ACC112 (cell line): ENCODE measurements around the gene RNU6-8.

Source experiments
- H2AFZ ChIP-seq: fragments of 200-600 bp; sonication (generic); one replicate; pipeline ENCODE4 v1.6.0; 2017; ENCODE audit warnings: antibody characterized with exemption, low read length; ENCODE audit not compliant: unreplicated experiment
- H3K27ac ChIP-seq: fragments of 200-600 bp; sonication (generic); 2 replicates; pipeline ENCODE4 v1.5.1; 2014; ENCODE audit warnings: low read depth, mild to moderate bottlenecking, antibody characterized with exemption, low read length, moderate library complexity
- H3K27me3 ChIP-seq: fragments of 200-600 bp; sonication (generic); 2 replicates; pipeline ENCODE4 v1.6.1; 2014; ENCODE audit warnings: mild to moderate bottlenecking, antibody characterized with exemption, low read length, moderate library complexity, mixed read lengths; ENCODE audit not compliant: insufficient read depth
- H3K36me3 ChIP-seq: fragments of 200-600 bp; sonication (generic); 2 replicates; pipeline ENCODE4 v1.6.1; 2016; ENCODE audit warnings: mild to moderate bottlenecking, antibody characterized with exemption, low read length, moderate library complexity, mixed read lengths; ENCODE audit not compliant: insufficient read depth
- H3K4me1 ChIP-seq: fragments of 200-600 bp; sonication (generic); one replicate; pipeline ENCODE4 v1.6.1; 2016; ENCODE audit warnings: low read length, mixed read lengths; ENCODE audit not compliant: insufficient read depth, unreplicated experiment, control insufficient read depth
- H3K4me3 ChIP-seq: fragments of 200-600 bp; sonication (generic); 2 replicates; pipeline ENCODE4 v1.5.1; 2014; ENCODE audit warnings: mild to moderate bottlenecking, low read depth, low read length
- H3K79me2 ChIP-seq: fragments of 200-600 bp; sonication (generic); one replicate; pipeline ENCODE4 v1.6.0; 2016; ENCODE audit warnings: low read length; ENCODE audit not compliant: control insufficient read depth, unreplicated experiment, insufficient read depth

Gene RNU6-8

DNA sequence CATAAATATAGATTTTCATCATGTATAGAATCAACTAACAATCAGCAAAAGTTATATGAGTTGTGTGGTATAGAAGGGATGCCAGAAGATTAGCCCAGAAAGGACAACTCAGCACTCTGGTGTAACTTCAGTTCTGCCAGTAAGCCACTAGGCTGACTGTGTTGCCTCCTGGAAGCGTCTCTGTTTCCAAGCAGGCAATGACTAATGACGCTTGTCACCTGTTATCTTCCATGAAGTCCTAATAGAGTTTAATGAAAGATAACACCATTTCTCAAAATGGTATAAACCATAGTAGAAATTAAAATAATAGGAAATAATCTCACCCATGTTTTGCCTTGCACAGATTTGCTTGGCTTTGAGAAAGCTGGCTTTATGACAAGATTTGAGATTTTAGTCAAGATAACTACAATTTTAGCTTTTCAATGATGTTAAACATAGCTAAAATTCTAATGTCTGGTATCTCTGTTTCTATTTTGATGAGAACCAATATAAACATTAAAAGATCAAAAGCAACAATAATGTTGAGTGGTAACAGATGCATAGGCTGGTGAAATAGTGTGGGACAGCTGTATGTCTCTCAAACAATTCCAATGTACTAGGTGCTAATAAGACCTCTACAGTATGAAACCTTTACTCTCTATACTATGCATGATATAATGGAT, 10.2 kb downstream of the RNU6-8 start:
- no peaks in the 10 kb centered on the region for H3K36me3 ChIP-seq
- H3K4me3 ChIP-seq, result no peak overlapping the region
- H3K4me1 ChIP-seq, result no peaks in the 10 kb centered on the region
- no peaks in the 10 kb centered on the region for H3K27me3 ChIP-seq
- H3K79me2 ChIP-seq, result no peaks in the 10 kb centered on the region
- H3K27ac ChIP-seq, result no peak overlapping the region
- no peak overlapping the region for H2AFZ ChIP-seq

DNA sequence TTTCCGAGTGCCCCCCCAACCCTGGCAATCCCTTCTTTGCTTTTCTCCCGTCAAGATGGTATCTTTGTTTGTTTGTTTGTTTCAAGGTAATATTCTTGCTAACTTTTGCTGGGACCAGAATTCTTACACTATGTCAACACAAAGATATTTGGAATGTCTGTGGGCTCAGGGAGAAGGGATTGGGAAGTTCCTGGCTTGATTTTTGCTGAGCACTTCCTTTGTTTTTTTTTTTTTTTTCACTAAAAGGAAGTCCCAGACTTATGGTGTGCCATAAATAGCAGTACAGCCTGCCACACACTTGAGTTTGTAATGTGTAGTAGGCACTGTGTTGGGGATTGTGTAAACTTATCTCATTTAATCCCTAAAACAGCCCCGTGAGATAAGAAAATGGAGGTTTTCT, 12.4 kb downstream of the RNU6-8 start:
- no peaks in the 10 kb centered on the region for H3K79me2 ChIP-seq
- H3K27ac ChIP-seq, result no peak overlapping the region
- no peak overlapping the region for H3K4me3 ChIP-seq
- no peaks in the 10 kb centered on the region for H3K36me3 ChIP-seq
- H2AFZ ChIP-seq, result no peak overlapping the region
- no peaks in the 10 kb centered on the region for H3K27me3 ChIP-seq
- H3K4me1 ChIP-seq, result no peaks in the 10 kb centered on the region

DNA sequence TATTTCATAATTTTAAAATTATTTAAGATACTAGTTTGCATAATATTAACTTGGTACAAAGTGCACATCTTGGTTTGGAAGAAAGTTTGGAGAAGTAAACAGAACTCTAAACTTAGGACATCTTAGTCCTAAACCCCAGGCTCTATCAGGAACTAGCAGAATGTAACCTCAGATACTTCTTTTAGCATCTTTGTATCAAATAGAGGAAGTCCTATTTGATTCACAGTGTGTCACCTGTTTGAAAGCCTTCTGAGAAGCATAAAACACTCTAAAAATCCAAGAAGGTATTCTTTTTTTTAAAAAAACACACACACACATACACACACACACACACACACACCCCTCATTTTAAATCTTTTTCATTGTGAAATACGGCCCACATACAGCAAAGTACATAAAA, 13.3 kb downstream of the RNU6-8 start:
- Histone ChIP-seq H3K4me1 (no peaks in the 10 kb centered on the region), H2AFZ (no peak overlapping the region)

DNA sequence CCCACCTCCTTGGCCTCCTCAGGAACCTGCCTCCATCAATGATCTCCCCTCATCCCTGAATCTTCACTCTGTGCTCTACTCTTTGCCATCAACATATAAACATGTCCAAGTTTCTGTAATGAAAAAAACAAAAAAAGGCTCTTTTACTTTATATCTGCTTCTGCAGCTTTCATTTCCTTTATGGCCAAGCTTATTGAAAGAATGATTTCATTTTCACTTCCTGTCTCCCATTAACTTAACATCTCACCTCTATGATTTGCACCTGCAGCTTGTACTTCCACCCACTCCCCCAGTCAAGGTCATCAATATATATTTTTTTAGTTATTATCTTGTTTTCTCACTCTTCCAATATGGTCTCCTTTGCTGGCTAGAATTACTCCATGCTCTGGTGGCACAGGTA, 16.8 kb downstream of the RNU6-8 start:
- H3K27ac ChIP-seq, result no peak overlapping the region
- no peaks in the 10 kb centered on the region for H3K27me3 ChIP-seq
- no peak overlapping the region for H3K4me3 ChIP-seq
- H3K79me2 ChIP-seq, result no peaks in the 10 kb centered on the region
- H2AFZ ChIP-seq, result no peak overlapping the region
- H3K4me1 ChIP-seq, result no peaks in the 10 kb centered on the region
- H3K36me3 ChIP-seq, result no peaks in the 10 kb centered on the region

More for the DNA sequence above, 13.3 kb downstream of the RNU6-8 start:
- Histone ChIP-seq H3K36me3 (no peaks in the 10 kb centered on the region), H3K27me3 (no peaks in the 10 kb centered on the region), H3K79me2 (no peaks in the 10 kb centered on the region), H3K27ac (no peak overlapping the region), H3K4me3 (no peak overlapping the region)

DNA sequence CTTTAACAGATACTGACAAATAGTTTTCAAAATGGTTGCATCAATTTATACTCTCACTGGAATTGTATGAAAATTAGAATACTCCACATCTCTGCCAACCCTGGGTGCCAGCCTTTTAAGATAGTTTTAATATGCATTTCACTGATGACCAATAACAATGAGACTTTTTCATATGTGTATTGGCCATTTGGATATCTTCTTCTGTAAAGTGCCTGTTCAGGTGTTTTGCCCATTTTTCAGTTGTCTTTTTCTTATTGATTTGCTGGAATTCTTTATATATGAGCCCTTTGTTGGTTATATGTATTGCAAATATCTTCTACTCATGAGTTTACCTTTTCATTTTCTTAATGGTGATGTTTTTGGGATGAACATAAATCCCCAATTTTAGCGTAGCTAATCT, 18.0 kb downstream of the RNU6-8 start:
- Histone ChIP-seq H3K27me3 (no peaks in the 10 kb centered on the region), H2AFZ (no peak overlapping the region), H3K4me3 (no peak overlapping the region), H3K36me3 (no peaks in the 10 kb centered on the region), H3K4me1 (no peaks in the 10 kb centered on the region), H3K79me2 (no peaks in the 10 kb centered on the region), H3K27ac (no peak overlapping the region)

DNA sequence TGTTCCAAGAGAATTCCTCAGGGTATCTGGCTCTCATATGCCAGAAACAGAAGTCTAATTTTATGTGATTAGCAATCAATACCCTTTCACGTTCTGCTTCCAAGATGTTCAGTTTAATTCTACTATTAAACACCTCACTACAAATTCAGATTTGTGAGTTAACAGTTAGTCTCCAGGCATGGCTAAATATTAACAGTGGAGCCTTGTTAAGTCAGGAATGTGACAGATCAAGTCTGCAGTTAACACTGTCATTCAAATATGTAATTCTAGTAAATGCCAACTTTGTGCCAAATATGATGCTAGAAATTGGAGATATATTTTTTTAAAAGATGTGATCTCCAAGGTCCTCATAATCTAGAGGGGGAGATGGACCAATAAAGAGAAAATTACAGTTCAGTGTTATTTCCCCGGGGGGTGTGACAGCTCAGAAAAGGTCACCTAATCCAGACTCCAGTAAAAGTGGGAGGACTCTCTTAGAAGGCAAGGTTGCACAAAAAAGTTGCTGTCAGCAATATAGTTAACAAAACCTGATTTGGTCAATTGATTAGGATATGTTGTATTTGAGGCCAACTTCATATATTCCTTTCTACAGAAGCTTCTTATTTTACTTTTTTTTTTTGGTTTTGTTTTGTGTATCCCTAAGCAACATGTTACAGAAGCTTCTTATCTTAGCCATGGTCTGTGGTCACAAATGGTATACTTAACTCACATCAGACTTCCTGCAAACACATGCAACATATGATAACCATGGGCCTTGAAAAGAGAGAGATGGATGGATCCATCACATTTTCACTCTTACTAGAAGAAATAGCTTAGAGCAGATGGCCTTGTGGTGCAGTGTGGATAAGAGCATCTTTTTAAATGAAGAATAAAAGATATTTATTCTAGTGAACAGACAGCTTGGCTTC, 19.7 kb downstream of the RNU6-8 start:
- Histone ChIP-seq H3K27me3 (no peaks in the 10 kb centered on the region), H2AFZ (no peak overlapping the region), H3K4me1 (no peaks in the 10 kb centered on the region), H3K27ac (no peak overlapping the region), H3K36me3 (no peaks in the 10 kb centered on the region), H3K4me3 (no peak overlapping the region), H3K79me2 (no peaks in the 10 kb centered on the region)

DNA sequence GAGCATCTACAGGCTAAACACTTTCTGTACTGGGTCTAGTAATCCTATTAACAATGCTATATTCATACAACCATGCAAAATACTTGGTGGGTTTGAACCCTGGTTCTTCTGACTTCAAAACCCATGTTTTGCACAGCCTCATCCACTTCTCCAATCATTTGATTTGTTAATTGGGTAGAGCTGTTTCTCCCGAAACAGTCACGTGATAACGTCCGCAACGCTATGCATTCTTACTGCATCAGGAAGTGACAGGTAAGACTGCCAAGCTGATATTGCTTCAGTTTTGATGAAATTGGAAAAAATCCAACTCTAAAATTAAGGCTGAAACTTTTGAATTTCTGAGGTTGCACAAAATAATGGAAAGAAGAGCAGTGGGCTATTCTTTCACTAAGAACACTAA, 31.6 kb downstream of the RNU6-8 start:
- Histone ChIP-seq H3K4me1 (no peaks in the 10 kb centered on the region), H3K27ac (no peak overlapping the region), H3K36me3 (no peaks in the 10 kb centered on the region), H3K79me2 (no peaks in the 10 kb centered on the region), H3K27me3 (no peaks in the 10 kb centered on the region), H3K4me3 (no peak overlapping the region), H2AFZ (no peak overlapping the region)

DNA sequence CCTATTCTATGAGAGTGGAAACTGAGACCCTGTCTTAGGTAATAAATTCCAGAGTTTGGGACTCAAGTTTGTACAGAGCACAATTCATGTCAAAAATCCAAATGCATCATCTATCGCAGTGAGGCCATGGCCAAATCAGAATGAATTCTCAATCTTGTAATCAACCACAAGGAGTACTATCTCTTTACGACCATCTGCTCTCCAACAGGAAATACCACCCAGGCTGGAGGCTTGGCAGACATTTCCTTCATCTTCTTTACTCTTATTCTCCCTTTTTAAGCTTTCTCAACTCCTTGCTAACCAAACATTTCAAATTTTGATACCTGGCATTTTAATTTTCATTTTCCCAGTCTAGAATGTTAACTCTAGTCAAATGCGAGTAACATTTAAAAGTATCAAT, 33.9 kb downstream of the RNU6-8 start:
- H3K4me1 ChIP-seq, result no peaks in the 10 kb centered on the region
- no peaks in the 10 kb centered on the region for H3K79me2 ChIP-seq
- no peak overlapping the region for H3K27ac ChIP-seq
- no peaks in the 10 kb centered on the region for H3K36me3 ChIP-seq
- no peak overlapping the region for H2AFZ ChIP-seq
- H3K27me3 ChIP-seq, result no peaks in the 10 kb centered on the region
- H3K4me3 ChIP-seq, result no peak overlapping the region

DNA sequence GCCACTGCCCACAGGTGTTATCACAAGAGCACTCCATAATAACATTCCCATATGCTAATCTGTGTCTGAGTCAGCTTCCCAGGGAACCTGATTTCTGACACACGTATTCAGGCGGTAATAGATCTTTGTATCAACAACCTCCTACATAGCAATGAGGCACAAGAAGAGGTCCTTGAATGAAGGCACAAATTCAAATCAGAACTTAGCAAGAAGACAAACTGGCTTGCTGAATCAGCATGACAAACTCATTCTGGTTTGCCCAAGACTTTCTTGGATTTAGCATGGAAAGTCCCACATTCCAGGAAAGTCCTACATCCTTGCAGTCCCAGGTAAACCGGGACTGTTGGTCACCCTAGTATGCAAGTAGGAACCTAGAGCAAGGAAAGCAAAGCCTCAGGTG, 35.2 kb downstream of the RNU6-8 start:
- H2AFZ ChIP-seq, result no peak overlapping the region
- no peak overlapping the region for H3K4me3 ChIP-seq
- H3K79me2 ChIP-seq, result no peaks in the 10 kb centered on the region
- H3K27me3 ChIP-seq, result no peaks in the 10 kb centered on the region
- no peak overlapping the region for H3K27ac ChIP-seq
- no peaks in the 10 kb centered on the region for H3K36me3 ChIP-seq
- no peaks in the 10 kb centered on the region for H3K4me1 ChIP-seq

DNA sequence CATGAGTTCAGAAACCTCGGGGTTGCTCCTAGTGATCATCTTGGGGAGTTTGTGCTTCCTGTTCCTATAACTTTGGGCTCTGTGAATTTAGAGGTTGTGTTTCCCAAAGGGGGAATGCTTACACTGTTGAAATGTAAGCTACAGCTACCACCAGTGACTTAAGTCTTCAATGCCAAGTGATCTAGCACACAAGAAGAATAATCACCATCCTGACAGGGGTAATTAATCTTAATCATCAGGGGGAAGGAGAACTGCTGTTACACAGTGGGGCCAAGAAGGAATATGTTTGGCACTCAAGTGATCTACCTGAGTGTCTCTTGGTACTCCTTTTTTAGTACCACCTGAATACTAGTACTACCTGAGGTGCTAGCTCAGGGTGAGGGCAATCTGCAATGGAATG, 36.1 kb downstream of the RNU6-8 start:
- Histone ChIP-seq H3K4me1 (no peaks in the 10 kb centered on the region), H3K27me3 (no peaks in the 10 kb centered on the region), H3K27ac (no peak overlapping the region), H3K79me2 (no peaks in the 10 kb centered on the region), H2AFZ (no peak overlapping the region), H3K4me3 (no peak overlapping the region), H3K36me3 (no peaks in the 10 kb centered on the region)

DNA sequence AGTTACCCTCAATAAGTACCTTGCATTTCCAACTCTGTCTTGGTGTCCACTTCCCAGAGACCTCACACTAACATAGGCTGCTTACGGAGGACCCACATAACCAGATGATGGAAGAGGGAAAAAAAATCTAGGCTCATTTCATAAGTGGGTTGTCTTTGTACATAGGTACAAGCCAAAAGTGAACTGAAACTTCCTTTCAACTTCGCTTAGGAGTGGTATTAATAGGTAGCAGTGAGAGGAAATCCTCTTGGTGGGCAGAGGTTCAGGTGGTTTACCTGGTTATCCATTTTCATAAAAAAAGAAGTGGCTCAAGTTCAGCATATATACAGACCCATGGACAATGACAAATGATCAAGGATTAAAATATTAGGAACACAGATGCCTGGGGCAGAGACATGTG, 37.0 kb downstream of the RNU6-8 start:
- Histone ChIP-seq H2AFZ (no peak overlapping the region), H3K4me3 (no peak overlapping the region), H3K79me2 (no peaks in the 10 kb centered on the region), H3K36me3 (no peaks in the 10 kb centered on the region), H3K27ac (no peak overlapping the region), H3K27me3 (no peaks in the 10 kb centered on the region), H3K4me1 (no peaks in the 10 kb centered on the region)
